Hippocampal formation (tissue), 2 donors: ENCODE measurements around the gene CDH13.

Experiments
- DNase-seq, 2 donors: peaks; one replicate each; lab custom pipeline; 2025; lab: John Stamatoyannopoulos, UW

Gene CDH13

DNA sequence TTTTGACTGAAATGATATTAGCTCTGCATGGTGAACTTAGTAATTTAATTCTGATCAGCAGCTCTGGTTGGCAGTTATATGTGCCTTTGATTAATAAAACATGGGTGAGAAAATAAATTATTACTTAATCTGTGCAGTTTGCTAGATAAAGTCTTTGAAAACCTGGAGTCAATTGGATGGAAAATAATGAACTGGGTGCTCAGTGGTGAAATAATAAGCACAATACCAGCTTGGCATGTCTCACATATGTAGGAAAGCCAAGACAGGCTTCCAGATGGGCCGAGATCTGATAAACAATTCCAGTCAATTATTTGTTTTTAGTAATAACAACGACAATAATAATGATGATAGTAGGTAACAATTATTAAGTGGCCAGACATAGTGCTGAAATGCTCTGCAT lies 326.7 kb downstream of the CDH13 start:
- DNase-seq: no peak

- DNase-seq: no peak
These were observed 327.6 kb downstream of the CDH13 start for GRCh38 chr16:82954224-82954929.

- DNase-seq: no peak
These were observed 329.1 kb downstream of the CDH13 start for GRCh38 chr16:82955741-82956348.

DNA sequence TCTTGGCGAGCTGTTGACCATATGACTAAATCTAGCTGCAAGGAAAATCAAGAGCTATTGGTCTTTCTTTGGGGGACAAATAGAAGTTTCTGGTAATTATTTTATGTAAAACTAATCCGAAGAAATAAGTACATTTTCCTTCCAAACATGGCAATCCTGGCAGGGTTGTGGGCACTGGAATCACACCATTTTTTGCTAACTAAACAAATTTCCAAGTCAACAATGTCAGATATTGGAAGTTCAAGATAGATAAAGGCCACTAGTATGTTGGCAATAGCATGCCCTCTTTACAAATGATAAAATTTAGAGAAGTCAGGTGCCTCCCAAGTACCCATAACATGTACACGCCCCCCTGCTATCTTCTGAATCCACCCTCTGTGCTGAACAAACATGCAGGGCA lies 330.4 kb downstream of the CDH13 start:
- no peak for DNase-seq

DNA sequence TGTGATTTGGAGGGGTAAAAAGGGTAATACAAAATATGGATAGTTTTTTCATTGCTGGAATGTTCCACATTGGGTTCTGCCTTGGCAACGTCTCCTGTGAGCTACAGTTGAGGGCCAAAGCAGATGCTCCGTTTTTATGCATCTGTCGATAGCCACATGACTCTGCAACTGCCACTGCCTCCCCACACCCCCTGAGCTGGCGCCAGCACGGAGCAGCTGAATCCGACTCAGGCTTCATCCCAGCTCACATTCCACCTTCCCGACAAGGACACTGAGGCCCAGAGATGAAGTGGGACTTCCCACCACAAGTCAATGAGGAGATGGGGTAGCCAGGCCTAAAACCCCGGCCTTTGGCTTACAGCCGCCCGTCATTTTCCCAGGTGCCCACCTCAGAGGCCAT lies 334.1 kb downstream of the CDH13 start:
- DNase-seq: no peak

GRCh38 chr16:82963653-82964052 lies 336.9 kb downstream of the CDH13 start:
- DNase-seq: no peak

GRCh38 chr16:82965808-82966207 lies 339.0 kb downstream of the CDH13 start:
- DNase-seq: no peak

DNA sequence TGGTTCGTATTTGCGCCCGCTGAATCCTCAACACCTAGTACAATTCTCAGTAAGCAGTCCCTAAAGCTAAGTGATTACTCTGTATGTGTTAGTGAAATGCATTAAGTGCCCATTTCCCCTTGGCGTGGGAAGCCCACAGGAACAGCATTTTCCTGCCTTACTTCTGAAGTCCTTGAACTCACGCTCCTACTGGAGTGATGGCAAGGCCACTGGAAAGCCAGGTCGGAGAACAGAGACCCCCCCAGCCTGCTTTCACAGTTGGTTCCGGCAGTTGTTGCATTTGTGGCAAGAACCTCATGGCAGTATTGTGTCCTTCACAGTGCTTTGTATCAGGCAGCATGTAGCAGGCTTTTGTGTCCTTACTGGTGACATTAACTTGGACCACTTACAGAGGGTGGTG lies 340.7 kb downstream of the CDH13 start:
- no peak for DNase-seq

- DNase-seq: no peak
These were observed 344.4 kb downstream of the CDH13 start for GRCh38 chr16:82971126-82971525.

DNA sequence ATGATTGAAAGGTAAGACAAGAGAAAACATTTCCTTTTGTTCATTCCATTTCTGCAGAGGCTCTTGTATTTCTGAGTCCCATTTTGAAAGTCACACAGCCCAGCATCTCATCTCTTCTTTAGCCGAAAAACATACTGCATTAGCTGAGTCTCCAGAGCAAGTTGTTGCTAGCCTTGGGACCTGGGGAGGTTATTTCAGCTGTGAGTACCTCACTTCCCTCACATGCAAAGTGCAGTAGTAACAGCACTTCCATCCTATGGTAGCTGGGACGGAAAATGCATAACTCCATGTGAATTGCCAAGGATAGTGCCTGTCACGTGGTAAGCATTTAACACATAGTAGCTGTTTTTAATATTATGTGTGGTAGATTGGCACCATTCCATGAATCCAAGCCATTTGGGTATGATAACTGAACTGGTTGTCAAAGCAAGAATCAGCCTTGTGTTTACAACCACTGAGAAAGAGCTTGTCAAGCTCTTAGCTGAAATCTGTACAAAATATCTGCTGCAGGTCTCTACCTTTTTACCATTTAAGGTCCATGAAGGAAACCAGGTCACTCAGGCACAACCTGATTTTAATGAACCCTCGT lies 345.7 kb downstream of the CDH13 start:
- DNase-seq: no peak

- DNase-seq: no peak
These were observed 352.8 kb downstream of the CDH13 start for GRCh38 chr16:82979406-82980111.

DNA sequence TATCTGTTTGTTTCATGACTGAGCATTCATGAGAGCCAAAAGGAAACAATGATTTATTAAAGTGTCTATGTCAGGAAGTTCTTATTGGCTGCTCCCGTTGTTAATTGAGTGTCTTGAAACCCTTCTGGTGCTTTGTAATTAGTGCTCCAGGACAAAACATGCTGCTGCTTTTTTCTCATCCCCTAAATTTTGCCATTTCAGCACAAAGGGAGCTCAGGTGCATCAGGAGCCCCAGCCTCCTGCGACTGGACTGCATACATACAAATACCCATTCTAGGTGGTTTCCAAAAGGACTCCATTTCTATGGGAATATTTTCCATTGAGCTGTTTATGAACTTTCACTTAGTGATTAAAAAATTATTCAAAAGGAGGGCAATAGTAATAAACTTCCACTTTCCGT lies 354.0 kb downstream of the CDH13 start:
- DNase-seq: no peak

DNA sequence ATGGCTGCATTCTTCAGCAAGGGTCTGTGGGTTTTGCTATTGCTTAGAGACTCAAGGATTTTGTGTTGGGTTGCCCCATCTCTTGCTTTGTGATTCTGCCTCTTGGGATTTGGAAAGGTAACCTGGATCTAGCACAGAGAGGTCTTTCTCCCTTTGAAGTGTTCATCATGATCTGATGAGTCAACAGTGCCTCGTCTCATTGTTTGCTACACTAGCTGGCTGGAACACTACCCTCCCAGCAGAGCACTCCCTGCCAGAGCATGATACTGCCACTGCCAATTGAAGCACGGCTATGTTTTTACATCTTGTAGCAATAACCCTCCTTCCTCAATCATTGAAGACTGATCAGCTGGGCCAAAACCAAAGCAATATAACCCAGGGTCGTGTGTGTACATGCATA lies 361.0 kb downstream of the CDH13 start:
- no peak for DNase-seq

- no peak for DNase-seq
These were observed 363.4 kb downstream of the CDH13 start for GRCh38 chr16:82990155-82990554.

DNA sequence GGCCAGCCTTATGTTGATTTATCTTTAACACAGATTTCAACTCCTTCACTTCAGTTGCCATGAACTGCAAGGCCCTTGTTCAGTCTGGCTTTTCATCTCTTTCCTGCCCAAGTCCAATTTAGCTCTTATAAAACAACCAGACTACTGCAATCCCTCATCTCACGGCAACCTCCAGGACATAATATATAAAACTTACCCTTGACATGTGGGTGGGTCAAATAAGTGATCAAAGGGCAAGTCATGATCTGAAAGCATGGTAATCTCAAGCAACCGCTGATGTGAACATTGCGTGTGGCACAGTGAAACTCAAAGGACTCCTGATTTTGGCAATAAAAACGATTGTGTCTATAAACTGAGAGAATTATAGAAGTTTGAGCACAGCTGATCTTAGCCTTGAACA lies 364.6 kb downstream of the CDH13 start:
- DNase-seq: no peak

DNA sequence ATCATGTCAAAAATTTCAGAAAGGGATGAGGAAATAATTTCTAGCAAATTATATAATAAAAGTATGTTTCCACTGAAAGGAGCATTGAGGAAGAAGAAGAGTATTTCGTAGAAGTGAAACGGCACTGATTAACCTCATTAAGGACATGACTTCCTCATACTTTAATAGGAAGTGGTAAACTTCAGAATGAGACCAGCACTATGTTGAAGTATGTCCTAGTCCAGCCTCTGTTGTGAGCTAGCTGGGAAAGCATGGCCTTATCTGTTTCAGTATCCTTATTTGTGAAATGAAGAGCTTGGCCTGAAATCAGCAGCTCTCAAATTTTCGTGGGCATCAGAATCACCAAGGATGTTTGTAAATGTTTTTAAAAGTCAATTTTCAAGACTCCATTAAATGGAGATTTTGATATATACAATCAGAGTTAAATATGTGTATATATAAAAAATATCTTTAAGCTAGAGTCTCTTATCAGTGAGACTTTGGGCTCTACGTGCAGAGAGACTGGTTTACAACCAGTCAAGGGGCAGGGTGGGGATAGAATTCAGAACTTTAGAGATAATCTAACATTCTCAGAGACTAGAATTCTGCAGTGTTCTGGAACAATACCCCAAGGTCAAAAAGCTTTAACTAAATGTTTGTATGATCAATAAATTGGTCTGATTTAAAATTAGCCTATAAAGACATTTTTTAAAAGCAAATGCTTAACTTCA lies 365.4 kb downstream of the CDH13 start:
- no peak for DNase-seq

- DNase-seq: no peak
These were observed 366.0 kb downstream of the CDH13 start for GRCh38 chr16:82992786-82993185.

DNA sequence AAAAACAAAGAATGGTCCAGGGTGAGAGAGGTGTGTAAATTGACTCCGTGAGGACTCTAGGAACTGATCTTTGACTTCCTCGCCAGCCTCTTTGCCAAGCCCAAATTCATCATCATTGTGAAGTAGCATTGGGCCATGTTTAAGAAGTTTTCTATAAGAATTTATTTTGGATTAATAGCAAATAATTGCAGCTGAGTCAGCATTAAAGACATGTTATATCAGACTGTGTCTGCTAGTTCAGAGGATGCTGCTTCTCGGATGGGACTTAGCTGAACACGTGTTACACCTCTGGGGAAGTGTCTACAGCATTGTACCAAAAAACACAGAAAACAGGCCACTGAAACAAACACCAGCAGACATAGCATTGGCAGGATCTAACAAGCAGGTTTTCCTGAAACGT lies 366.6 kb downstream of the CDH13 start:
- no peak for DNase-seq

GRCh38 chr16:82993926-82994325 lies 367.2 kb downstream of the CDH13 start:
- DNase-seq: no peak

GRCh38 chr16:82995286-82995923 lies 368.6 kb downstream of the CDH13 start:
- no peak for DNase-seq

GRCh38 chr16:82995924-82996441 lies 369.2 kb downstream of the CDH13 start:
- no peak for DNase-seq

- no peak for DNase-seq
These were observed 370.0 kb downstream of the CDH13 start for GRCh38 chr16:82996814-82997213.
